GM12864 (cell line): Measurements from ENCODE around the gene SMIM35.

Experiments
- DNase-seq: peaks from one replicate; pipeline ENCODE4 v3.0.0-alpha.2; 2011; ENCODE audit warnings: low read depth
- H3K4me3 ChIP-seq: 2 replicates; pipeline ENCODE4 v1.5.1; 2011; ENCODE audit warnings: mild to moderate bottlenecking, low read depth, low read length, control low read depth
- CTCF ChIP-seq: IDR thresholded peaks from 2 replicates; pipeline ENCODE4 v1.5.1; 2011; ENCODE audit warnings: low read depth, mild to moderate bottlenecking, moderate library complexity, low read length, control low read depth, inconsistent platforms; ENCODE audit errors: missing control alignments

Gene SMIM35

GRCh38 chr11:118109231-118109630 lies 22.5 kb upstream of the SMIM35 start:
- no peak for DNase-seq
- no peak for TF ChIP-seq CTCF
- H3K4me3 ChIP-seq = no peak overlapping the region

GRCh38 chr11:118108513-118108912 lies 21.8 kb upstream of the SMIM35 start:
- no peak overlapping the region for H3K4me3 ChIP-seq
- no peak for DNase-seq
- TF ChIP-seq CTCF = no peak

- DNase-seq = no peak
- TF ChIP-seq CTCF = no peak
- H3K4me3 ChIP-seq = no peak overlapping the region
These were observed 20.1 kb upstream of the SMIM35 start for GRCh38 chr11:118106789-118107335.

- TF ChIP-seq CTCF = no peak
- DNase-seq = no peak
- no peak overlapping the region for H3K4me3 ChIP-seq
These were observed 19.0 kb upstream of the SMIM35 start for GRCh38 chr11:118105657-118106305.

- no peak overlapping the region for H3K4me3 ChIP-seq
- no peak for DNase-seq
These were observed 17.7 kb upstream of the SMIM35 start for GRCh38 chr11:118104491-118104890.

GRCh38 chr11:118102721-118103261 lies 16.0 kb upstream of the SMIM35 start:
- TF ChIP-seq CTCF = no peak
- no peak overlapping the region for H3K4me3 ChIP-seq
- DNase-seq = no peak

More at GRCh38 chr11:118104491-118104890, 17.7 kb upstream of the SMIM35 start:
- TF ChIP-seq CTCF = no peak

- no peak for TF ChIP-seq CTCF
- no peak overlapping the region for H3K4me3 ChIP-seq
- no peak for DNase-seq
These were observed 14.0 kb upstream of the SMIM35 start for GRCh38 chr11:118100691-118101232.
